COLO668 (cell line): ENCODE data around the gene ARHGAP1.

ENCODE experiments used
- DNase-seq: peaks from one replicate; lab custom pipeline; 2025; ENCODE audit not compliant: unreplicated experiment; lab: John Stamatoyannopoulos, UW

The ARHGAP1 gene

GRCh38 chr11:46695345-46696211, 4.8 kb downstream of the ARHGAP1 start:
- DNase-seq, result no peak

DNA sequence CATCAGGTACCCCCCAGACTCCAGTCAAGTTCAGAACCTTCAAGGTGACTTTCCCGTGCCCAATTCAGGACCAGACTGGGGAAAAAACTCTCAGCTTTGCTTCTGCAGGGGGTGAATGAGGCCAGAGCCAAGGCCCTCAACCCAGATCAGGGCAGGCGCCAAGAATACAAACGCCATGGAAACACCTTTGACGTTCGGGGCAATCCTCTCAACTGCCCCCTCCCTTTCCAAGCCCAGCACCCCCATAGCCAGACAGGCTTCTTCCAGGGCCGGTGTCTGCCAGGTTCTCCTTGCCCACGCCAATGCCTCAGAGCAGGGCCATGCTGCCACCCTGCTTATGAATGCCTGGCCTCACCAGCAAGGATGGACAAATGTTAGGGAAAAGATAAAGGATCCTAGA, 5.8 kb downstream of the ARHGAP1 start:
- no peak for DNase-seq

- no peak for DNase-seq
Measured at GRCh38 chr11:46694072-46694471, 6.3 kb downstream of the ARHGAP1 start.

- no peak for DNase-seq
Measured at GRCh38 chr11:46693597-46694012, 6.8 kb downstream of the ARHGAP1 start.

- DNase-seq, result no peak
Measured at GRCh38 chr11:46692450-46692849, 8.0 kb downstream of the ARHGAP1 start.

- no peak for DNase-seq
Measured at GRCh38 chr11:46690702-46691101, 9.7 kb downstream of the ARHGAP1 start.

GRCh38 chr11:46686886-46687795, 13.3 kb downstream of the ARHGAP1 start:
- DNase-seq, result peak; percentile 41

DNA sequence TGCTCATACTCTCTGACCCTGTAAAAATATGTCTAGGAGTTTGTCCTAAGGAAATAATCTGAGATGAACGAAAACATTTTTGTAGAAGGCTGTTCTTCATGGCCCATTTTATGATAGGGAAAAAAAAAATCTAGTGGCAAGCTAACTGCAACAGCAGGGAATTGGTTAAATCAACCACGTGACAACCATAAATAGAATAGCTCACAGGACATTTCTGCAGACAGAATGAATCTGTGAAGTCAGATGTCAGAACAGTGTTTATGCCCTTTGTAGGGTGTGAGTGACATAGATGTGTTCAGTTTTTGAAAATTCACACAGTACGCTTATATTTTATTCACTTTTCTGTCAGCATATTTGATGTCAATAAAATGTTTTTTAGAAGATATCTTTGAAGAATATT, 16.1 kb downstream of the ARHGAP1 start:
- DNase-seq, result no peak

DNA sequence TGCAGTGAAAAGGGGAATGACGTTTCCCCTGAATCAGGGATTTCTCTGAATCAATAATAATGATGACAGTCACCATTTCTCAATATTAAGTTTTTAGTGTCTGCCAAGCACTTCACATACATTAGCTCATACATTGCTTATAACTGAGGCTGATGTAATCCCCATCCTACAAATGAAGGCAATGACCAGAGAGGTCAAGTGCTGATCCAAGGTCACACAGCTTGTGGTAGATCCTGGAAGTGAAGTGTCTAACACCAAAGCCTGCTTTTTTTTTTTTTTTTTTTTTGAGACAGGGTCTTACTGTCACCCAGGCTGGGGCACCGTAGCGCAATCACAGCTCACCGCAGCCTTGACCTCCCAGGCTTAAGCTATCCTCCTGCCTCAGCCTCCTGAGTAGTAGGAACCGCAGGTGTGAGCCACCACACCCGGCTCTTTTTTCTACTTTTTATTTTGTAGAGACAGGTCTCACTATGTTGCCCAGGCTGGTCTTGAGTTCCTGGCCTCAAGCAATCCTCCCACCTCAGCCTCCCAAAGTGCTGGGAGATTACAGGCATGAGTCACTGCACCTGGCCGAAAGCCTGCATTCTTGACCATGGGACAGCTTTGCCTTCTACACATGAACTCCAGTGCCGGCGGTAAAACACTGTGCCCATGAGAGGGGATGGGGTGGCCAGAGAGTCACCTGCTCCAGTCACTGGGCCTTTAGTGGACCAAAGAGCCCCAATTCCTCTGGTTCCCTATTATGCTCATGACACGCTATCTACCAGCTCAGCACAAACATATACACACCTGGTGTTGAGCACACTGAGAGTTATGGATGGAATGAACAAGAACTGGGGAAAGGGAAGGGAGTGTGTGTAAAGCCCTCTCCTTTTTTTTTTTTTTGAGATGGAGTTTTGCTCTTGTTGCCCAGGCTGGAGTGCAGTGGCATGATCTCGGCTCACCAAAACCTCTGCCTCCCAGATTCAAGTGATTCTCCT, 17.4 kb downstream of the ARHGAP1 start:
- DNase-seq, result no peak

GRCh38 chr11:46681814-46682213, 18.6 kb downstream of the ARHGAP1 start:
- DNase-seq, result no peak

- no peak for DNase-seq
Measured at GRCh38 chr11:46680815-46681214, 19.6 kb downstream of the ARHGAP1 start.

DNA sequence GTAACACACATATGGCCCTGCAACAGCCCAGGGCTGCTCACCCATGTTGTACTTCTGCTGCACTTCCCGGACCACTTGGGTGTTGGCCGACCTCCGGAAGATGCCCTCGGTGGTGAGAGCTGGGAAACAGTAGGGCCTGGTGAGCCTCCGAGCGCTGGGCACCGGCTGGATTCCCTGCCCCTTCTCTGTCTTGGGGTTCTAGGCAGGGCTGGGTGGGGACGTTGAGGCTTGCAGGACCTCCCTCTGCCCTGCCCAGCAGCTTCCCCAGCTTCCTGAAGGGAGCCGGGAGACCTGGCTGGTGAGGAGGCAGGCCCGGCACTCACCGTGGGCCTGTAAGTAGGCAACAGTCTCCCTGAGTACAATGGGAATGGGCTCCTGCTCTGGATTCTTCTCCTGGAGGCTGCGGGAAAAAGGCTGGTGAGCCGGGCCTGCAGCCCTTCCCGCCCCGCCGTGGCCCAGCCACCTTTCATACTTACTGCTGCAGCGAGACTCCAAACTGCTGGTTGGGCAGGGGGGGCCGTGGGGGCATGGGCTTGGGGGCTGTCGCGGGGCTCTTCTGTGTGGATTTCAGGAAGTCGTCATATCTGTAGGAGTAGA, 20.2 kb downstream of the ARHGAP1 start:
- DNase-seq, result no peak

DNA sequence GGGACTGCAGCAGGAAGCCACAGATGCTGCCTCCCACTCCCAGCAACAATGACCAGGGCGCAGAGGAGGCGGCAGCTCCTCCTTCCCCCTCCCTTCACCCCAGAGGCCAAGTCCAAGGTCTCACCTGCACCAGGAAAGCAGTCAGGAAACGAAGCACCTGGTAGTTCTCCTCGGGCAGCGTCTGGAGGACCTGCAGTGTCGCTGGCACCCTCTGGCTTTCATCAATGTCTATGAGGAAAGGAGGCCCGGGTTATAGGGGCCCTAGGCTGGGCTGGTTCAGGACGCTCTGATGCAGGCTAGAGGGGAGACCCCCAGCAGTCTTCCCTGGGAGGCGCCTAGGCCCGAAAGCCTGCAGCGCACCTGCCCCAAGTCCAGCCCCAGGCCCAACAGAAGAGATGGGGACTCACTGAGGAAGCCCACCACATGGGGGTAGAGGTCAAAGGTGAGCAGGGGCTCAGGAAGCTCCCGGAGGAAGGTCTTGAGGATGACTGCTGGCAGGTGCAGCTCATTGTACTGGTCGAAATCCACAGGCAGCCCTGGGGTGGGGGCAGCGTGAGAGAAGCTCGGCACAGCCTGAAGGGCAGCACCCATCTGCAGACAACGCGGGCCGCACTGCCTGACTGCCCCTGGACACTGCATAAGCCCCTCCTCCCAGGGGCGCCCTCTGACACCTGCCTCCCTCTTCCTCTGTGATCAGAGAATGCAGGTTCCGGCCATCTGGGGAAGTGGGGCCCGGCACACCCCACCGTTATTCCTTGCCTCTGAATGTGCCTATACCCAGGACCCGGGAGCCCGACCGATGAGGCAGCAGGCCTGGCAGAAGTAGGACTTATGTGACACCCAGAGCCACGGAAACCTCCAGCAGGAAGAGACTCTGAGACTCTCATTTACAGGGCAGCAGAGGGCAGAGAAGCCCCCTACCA, 20.9 kb downstream of the ARHGAP1 start:
- no peak for DNase-seq

DNA sequence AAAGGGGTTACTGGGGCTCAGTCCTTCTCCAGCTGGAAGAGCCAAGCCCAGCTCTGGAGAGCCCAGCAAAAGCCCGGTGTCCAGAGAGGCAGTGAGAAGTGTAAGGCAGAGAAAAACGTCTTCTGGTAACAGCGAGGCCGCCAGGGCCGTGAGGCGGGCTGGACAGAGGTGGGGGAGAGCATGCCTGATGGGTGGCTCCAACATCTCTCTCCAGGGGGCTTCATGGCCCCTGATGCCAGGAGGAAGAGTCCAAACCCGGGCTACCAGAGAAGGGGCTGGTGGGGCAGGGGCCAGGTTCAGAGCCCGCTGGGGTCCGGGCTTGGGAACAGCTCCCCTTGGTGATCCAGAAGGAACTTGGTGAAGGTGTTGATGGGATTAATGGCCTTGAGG, 21.7 kb downstream of the ARHGAP1 start:
- DNase-seq, result no peak

GRCh38 chr11:46677991-46678740, 22.3 kb downstream of the ARHGAP1 start:
- no peak for DNase-seq

GRCh38 chr11:46677169-46677568, 23.2 kb downstream of the ARHGAP1 start:
- no peak for DNase-seq

GRCh38 chr11:46676436-46677158, 23.8 kb downstream of the ARHGAP1 start:
- DNase-seq, result no peak

DNA sequence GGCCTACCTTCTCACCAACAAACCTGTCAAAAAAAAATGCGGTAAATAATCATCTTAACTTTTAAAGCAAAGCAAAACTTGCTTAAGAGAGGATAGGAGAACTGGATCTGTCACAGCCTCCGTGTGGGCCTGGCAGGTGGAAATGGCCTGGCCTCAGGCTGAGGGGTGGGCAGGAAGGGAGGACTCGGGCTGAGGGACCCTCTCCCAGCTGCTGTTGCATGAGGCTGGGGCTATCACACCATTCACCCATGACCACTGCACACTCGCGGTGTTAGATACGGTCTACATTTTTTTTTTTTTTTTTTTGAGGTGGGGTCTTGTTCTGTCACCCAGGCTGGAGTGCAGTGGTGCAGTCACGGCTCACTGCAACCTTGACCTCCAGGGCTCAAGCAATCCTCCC, 24.5 kb downstream of the ARHGAP1 start:
- DNase-seq, result no peak
